GM18867 (cell line): ENCODE measurements around the gene VTN.
A peak's percentile ranks its signal among the peaks of the same experiment; 100 is the strongest.

Experiments used
- ATAC-seq: cut with Tn5 transposase; IDR thresholded peaks from one replicate; pipeline ENCODE4 v1.9.1; 2021; ENCODE audit warnings: mild to moderate bottlenecking, moderate library complexity; ENCODE audit not compliant: unreplicated experiment

Gene VTN, protein sequence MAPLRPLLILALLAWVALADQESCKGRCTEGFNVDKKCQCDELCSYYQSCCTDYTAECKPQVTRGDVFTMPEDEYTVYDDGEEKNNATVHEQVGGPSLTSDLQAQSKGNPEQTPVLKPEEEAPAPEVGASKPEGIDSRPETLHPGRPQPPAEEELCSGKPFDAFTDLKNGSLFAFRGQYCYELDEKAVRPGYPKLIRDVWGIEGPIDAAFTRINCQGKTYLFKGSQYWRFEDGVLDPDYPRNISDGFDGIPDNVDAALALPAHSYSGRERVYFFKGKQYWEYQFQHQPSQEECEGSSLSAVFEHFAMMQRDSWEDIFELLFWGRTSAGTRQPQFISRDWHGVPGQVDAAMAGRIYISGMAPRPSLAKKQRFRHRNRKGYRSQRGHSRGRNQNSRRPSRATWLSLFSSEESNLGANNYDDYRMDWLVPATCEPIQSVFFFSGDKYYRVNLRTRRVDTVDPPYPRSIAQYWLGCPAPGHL

DNA sequence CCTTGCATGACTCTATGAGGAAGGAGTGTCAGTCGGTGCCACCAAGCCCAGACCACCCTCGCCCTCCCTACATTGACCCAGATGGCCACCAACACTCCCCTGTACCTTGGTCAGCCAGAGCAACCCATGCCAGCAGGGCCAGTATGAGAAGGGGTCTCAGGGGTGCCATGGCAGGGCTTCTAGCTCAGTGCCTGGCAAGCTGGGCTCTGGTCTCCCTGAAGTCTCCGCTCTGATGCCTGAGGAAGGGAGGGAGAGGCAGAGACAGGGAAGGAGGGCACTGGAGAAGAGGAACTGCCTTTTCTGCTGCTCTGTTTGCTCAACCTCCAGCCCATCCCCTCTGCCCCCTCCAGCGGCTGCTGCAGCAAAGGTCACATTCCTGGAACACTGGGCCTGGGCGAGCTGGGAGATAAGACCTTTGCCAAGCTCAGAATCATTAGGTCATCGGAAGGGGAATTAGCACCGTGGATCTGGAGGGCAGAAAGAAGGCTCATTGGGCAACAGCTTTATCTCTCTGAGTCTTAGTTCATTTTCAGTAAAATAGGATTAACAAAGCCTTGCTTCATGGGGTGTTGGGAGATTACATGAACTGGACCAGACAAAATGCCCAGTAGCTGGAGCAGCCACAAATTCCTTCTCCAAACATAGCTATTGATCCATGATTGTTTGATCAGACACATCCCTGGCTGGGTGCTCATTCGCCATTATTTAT, at the start of gene VTN:
TSS of gene VTN (minus strand) at position 273 of the 709 bp plus-strand sequence. CDS start at position 169, 104 bp downstream.
- no peak for ATAC-seq

DNA sequence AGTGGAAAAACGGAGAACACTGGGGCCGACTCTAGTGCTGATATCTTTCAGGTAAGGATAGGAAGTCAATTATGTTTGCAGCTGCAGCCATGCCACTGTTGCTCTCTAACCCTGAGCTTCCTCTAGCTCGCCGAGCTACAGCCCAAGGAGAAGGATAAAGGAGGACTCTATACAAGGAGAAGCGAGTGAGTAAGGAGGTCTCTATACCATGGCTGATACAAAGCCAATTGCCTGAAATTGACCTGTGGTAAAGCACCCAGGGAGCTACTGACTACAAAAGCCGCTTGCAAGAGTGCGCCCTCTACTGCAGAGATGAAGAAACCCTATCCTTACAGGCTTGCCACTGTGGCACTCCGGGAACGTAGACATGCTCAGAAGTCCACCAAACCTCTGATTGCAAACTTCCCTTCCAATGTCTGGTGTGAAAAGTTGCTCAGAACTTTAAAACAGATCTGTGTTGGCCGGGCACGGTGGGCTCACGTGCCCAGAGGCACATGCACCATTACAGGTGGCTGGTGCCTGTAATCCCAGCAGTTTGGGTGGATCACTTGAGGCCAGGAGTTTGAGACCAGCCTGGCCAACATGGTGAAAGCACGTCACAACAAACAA, 46.7 kb upstream of the VTN start:
- ATAC-seq, result peak; percentile 40

DNA sequence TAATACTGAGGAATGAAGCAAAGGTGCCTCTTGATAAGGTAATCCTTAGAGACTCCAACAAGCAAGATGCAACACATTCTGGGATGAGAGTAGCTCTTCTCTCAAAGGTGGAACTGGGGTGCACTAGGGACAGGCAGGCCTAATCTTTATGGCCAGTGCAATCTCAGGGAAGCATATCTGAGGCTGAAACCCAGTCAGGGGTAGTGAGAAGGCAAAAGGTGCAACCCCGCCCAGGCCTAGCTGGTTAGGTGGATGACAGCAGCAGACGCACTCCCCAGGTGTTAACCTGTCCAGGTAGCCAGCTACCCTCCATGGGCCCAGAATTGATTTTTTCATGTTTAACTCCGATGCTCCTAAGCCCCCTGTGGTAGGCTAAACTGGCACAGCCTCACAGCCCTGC, 45.8 kb upstream of the VTN start:
- no peak for ATAC-seq

DNA sequence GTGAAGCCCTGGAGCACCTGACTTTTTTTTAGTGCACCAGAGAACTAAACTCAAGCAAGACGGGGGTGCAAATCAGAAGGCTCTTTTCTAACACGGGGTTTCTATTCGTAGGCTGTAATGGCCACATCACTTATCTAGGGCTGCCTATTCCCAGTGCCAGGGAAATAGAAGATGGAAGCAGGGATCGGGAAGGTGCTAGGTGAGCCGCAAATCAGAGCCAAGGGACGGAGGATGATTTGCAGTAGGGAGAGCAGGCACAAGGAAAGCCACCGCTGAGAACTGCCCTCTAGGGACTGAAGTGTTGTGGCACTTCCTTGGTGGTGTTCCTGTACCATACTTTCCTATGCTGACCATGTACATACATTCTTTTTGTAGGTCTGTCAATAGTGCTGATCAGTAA, 43.7 kb upstream of the VTN start:
- ATAC-seq, result no peak

DNA sequence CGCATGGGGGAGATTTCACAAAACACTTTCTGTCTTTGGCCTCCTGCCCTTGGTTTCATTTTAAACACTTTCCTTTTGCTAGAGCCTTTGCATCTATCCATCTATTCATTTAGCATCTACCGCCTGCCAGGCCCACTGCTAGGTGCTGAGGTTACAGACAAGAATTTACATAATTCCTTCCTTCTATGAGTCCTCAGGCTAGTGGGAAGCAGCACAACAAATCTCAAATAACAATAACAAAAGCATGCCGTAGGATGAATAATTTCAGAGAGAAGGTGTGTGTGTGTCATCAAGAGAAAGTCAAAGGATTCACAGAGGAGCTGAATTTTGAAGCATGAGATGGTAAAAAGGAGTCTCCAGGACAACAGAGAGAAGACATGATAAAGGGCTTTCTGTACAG, 42.0 kb upstream of the VTN start:
- ATAC-seq, result no peak

DNA sequence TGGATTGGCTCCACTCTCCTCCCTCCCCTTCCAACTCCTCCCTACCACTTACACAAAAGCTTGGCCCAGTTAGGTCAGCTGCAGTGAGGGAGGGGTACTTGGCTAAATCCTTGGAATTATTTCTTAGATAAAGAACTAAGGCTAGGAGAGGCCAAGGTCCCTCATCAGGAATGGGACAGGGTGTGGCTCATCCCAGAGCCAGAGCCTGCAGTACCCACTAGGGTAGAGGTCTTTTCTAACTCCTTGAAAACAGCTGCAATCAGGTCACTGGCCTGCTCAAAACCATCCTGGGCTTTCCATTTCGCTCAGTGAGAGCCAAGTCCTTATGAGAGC, 37.8 kb upstream of the VTN start:
- ATAC-seq, result no peak

DNA sequence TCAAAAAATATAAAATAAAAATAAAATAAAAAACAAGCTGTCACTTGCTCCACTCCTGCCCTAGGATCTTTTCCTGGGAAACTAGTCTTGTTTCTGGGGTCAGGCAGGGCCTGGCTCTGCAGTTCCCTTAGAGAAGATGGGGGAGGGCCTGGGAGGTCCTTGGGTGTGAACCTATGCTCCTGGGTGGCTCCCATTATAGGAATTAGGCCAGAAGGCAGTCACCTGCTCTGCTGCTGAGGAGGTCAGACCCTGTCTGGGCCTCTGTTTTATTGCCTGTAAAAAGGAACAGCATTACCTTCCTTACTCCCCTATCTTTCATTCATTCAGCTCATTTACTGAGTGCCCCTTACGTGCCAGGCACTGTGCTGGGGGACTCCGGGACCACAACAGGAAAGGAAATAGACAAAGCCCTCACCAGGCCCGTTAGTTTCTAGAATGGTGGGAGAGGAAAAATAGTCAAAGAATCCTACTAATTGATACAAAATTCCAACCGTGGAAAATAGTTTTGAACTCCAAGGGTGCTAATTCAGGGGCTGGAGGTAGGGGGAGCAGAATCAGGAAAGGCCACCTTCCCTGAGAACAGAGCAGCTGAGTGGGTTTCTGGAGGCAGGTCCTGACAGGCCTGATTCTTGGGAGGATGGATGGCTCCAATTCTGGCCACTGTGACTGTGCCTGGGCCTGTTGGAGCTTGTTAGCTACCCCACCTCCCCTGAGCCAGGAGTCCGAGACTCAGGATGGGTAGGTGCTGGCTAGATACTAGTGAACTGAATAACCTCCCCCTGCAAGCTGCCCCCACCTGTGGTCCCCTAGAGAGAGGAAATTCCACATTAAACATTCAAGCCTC, 37.2 kb upstream of the VTN start:
- ATAC-seq, result no peak

DNA sequence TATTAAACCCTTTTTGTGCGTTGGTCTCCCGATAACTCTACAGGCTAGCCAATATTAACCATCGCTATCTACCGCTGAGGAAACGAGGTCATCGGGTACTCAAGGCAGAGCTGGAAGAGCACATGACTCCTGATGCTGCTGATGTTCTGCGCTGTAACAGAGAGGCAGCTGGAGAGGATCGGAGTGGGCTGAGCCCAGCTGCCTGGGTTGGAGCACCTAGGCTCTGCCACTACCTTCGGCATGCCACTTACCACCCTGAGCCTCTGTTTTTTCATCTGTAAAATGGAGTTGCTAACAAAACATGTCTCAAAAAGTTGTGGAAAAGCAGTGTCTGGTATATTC, 36.3 kb upstream of the VTN start:
- no peak for ATAC-seq

DNA sequence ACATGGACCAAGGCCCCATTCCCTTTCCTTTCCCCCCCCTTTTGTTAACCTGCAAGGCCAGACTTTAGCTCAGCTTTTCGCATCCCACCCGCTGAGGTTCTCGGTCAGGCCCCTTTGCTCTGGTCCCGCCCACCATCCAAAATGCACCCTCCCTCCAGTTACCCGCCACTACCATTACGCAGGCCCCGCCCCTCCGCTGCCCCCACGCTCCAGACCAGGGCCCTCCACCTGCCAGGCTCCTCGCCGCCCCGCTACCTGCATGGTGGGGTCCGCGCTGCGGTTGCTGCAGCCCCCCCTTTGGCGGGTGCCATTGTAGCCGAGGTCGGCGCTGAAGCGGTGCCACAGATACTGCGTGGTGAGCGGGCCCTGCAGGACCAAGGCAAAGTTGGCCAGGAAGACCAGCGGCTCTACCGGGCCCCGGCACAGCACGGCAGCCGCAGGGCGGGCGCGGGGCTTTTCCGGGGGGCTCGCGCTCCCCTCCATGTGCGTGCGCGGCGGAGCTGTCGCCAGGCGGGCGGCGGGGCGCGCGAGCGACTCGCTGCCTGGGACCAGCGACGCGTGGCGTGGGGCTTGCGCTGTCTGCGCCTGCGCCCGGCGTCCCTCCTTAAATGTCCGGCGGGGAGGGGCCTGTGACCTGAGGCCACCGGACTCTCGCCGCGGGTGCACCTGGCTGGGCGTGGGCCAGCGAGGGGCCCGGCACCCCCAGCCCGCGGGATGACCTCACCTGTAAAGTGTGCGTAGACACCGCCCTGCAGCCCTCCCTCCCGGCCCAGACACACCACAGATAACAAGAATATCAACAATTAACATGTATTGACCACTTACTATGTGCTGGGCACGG, 35.7 kb upstream of the VTN start, which contains the start of gene SLC46A1:
TSS of gene SLC46A1 (minus strand) at position 581 of the 841 bp plus-strand sequence. CDS start at position 483, 98 bp downstream.
- ATAC-seq, result peak; percentile 74

DNA sequence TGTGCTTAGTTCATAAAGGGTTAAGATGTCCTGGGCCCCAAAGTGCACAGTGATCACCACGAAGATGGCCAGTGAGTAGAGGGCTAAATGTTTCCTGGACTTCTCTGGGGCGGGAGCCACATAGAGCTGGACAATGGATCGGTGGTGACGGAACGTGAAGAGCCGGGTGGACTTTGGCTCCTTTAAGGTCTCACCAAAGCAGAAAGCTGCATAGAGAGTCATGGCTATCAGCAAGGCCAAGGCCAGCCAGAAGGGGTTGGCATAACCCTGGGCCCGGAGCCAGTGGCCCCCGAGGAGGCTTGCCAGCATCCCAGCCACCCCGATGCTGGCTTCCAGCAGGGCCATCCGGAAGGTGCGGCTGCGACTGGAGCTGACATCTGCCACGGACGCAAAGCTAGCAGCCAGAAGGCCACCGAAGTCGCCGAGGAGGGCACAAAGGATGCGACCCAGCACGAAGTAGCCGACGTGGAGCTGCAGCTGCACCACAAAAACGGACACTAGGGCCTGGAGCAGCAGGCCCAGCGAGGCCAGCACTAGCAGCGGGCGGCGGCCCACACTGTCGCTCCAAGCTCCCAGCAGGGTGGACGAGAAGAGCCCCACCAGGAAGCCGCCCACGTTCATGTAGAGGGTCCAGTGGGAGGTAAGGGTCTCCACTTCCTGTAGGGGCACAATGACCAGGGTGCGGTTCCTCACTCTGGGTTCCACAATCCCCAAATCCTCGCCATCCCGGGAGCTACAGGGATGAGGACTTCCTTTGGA, 34.9 kb upstream of the VTN start:
- no peak for ATAC-seq

DNA sequence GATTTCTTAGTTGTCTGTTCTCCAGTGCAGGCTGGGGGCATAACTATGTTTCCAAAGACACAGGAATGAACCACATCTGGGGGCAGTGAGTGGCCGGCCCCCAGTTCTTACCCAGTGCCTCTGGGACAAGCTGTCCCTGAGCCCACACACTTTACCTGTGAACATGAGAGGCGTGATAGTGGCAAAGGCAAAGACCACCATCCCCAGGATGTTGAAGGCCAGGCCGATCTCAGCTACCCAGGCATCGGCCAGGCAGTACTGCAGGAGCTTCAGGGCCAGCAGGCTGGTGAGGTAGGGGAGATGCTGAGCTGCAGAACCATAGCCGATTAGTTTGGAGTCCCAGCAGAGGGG, 34.3 kb upstream of the VTN start:
- ATAC-seq, result no peak

DNA sequence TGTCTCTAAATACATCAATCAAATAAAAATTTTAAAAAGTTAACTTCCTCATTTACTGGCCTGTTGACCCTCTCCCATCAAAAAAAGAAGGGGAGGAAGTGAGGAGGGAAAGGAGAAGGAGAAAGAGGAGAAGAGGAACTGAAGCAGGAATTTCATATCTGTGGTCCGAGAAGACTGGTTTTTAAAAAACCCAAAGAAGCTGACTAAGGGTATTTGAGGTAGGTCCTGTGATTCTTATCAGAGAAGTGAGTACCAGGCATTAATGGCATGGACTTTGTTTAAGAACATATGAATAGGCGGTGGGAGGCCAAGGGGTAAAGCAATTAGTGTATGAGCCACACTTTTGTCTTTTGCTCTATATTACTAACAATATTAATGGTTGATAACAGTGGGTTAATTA, 33.9 kb upstream of the VTN start:
- ATAC-seq, result no peak

DNA sequence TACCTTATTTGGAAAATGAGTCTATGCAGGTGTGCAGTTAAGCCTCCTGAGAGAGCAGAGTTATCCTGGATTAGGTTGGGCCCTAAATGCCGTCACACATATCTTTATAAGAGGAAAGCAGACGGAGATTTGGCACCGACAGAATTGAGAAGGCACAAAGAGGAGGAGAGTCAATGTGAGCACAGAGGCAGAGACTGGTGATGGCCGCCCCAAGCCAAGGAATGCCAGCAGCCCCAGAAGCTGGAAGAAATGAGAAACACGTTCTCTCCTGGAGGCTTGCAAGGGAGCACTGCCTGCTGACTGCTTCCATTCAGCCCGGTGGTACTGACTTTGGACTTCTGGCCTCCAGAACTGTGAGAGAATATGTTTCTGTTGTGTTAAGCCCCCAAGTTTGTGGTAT, 32.7 kb upstream of the VTN start:
- ATAC-seq, result no peak

DNA sequence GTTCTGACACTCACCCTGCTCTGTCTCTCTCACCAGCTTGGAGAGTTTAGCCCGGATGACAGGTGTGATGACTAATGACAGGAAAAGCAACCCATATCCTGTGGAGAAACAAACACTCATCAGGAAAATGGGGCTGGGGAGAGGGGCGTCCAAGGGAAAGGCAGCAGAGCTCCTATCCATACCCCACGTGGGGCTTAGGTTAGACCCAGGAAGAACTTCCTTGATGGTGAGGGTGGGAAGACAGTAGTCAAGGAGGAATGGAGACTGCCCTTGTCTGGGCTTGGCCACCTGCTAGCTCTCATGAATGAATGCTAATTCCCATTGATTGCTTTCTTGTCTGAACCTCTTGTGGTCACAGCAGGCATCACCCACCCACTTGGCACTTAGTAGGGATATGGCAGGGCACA, 32.1 kb upstream of the VTN start:
- no peak for ATAC-seq

DNA sequence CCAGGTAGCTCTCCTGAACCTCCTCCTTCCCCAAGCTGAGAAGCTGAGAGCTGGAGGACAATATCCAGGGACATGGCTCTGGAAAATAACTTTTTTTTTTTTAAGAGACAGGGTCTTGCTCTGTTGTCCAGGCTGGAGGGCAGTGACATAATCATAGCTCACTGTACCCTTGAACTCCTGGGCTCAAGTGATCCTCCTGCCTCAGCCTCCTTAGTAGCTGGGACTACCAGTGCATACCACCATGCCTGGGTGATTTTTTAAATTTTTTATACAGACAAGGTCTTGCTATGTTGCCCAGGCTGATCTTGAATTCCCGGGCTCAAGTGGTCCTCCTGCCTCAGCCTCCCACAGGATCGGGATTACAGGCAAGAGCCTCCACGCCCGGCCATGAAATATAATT, 29.7 kb upstream of the VTN start:
- ATAC-seq, result no peak

DNA sequence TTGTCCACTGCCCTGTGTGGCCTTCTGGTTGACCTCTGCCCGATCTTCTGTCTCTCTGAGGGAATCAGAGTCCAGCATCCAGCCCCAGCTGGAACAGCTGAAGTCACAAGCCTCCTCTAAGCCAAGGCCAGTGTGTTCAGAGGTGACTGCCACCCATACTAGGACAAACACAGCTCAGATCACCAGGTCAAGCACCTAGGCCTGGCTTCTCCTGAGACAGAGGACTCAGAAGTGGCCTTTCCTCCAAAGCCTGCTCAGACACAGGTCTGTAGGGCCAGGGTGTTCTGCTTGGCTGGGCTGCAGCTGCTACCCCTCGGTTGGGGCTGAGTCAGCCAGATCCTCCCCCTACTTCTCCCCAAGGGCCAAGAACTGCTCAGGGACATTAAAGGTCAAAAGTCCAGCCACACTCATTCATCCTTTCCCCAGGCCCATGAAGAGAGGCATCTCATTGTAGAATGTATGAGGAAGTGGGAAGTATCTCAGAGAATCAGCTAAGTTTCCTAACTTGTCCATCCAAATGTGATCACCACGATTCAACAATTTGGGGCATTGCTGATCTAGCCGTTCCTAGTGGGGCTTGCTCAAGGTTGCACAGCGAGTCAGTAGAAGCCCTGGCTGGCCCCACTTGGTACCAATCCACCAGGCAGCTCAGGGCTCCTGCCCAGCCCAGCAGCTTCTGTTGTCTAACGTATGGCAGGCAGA, 28.3 kb upstream of the VTN start:
- no peak for ATAC-seq

DNA sequence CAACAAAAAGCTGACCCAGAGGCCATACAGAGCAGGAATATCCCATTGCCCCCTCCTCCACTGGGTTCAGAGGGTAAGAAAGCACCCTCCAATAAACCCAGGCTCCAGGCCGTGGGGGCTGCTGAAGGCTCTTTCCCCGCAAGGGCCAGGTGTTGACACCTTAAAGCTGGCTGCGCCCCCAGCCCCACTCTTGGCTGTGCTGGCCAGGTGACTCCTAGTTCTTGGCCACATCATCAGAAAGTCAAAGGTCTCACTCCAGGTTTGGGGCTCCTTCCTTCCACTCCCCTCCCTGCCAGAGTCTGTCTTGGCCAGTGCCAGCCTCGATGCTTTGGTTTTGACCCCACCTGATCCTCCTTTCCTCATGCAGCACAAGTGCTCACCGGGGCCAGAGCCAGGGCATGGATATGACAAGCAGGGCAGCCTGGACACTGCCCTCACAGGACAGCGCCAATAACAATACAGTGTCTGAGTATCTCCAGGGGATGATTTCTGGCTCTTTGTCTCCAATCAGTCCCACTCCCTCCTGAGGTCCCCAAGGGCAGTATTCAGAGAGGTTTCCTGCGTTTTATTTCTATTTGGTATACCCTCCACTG, 27.7 kb upstream of the VTN start:
- ATAC-seq, result no peak

DNA sequence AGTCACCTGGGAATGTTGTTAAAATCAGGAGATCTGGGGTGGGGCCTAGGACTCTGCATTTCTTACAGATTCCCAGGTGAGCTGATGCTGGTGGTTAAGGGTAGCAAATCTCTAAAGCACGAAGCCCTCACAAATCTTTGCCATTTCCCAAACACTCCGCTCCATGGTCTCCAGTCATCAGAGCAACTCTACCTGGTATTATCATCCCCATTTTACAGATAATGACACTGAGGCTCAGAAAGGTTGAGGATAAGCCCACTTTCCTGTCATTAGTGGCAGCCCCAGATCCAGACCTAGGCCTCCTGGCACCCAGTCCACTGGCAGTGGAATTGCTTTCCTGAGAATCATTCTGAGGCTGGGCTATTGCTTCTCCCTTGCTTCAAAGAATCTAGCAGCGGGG, 27.2 kb upstream of the VTN start:
- no peak for ATAC-seq
